H1 (cell line): ENCODE results near the gene TMC3. TPM values are rescaled to one million over a fixed set of nuclear protein-coding genes. Genes with fewer than 3 reads are reported as not detected.

Experiments
- NRF1 ChIP-seq: IDR thresholded peaks from 2 replicates; pipeline ENCODE4 v1.6.1; 2011; ENCODE audit warnings: mild to moderate bottlenecking, low read depth, low read length, improper control_type of control experiment
- SIN3A ChIP-seq, 2 experiments: IDR thresholded peaks in 1 of 2; conservative IDR thresholded peaks in 1 of 2; 2 replicates each; pipeline ENCODE4 v1.6.1; 2011 to 2012; ENCODE audit warnings: low read length in 2 of 2, improper control_type of control experiment in 1 of 2, low read depth in 1 of 2, mild to moderate bottlenecking in 1 of 2
- polyA plus RNA-seq, 7 experiments: library from polyadenylated mRNA; depleted of rRNA in 3 of 7; stranded (reverse) in 5 of 7; unstranded in 2 of 7; fragments of >200 nt in 5 of 7; fragments of 200-250 nt in 2 of 7; gene quantifications; 1 replicate in 5 of 7; 2 replicates in 1 of 7; 4 replicates in 1 of 7; pipeline versions ENCODE4 v1.2.1 to v1.2.3, GENCODE V29; 2011 to 2013; ENCODE audit warnings: missing spikeins in 2 of 7, mixed read lengths in 2 of 7
- total RNA-seq: library from RNA; stranded (reverse); fragmentation: NEBNext Ultra II Directional; extraction: Animal tissue kit (Norgen Biotek cat#: 25700); gene quantifications from 2 replicates; pipeline ENCODE4 v1.2.1, GENCODE V29; 2021

The TMC3 gene
- total and polyA plus RNA-seq, 2 of the 8 experiments (the other 6 are each of a cell fraction or from before 2014, with no cell fraction given): not detected

DNA sequence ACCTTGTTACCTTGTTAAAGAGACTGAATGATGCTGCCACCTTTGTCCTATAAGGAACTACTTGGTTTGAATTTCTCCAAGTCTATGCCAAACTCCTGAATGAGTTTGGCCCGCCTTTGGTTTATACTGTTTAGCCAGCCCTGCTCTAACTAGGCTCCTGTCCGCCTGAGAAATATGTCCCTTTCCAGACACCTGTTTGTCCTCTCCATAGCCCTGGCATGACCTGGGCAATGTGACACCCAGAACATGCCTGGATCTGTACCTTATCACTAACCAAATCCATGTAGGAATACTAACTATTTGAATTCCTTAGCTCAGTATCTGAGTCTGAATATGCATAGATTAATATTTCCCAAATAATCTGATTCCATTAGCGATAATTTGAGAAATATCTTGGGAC is 24.4 kb upstream of the TMC3 start (continued):
- TF ChIP-seq SIN3A (conservative IDR thresholded peaks at IDR 0.05 in 1 of 2, IDR thresholded peaks at IDR 0.05 in 1 of 2; ENCODE audit: low read depth in 1 of 2, low read length in 2 of 2) (no peak), NRF1 (no peak)
